Ammon's horn (tissue), 1 donor: Measurements from ENCODE around the gene RPL10.

Experiments
- DNase-seq: peaks from one replicate; pipeline ENCODE4 v3.0.0-alpha.2; 2016; ENCODE audit warnings: low spot score

Gene RPL10

GRCh38 chrX:154362085-154362742, 36.0 kb upstream of the RPL10 start:
- no peak for DNase-seq

DNA sequence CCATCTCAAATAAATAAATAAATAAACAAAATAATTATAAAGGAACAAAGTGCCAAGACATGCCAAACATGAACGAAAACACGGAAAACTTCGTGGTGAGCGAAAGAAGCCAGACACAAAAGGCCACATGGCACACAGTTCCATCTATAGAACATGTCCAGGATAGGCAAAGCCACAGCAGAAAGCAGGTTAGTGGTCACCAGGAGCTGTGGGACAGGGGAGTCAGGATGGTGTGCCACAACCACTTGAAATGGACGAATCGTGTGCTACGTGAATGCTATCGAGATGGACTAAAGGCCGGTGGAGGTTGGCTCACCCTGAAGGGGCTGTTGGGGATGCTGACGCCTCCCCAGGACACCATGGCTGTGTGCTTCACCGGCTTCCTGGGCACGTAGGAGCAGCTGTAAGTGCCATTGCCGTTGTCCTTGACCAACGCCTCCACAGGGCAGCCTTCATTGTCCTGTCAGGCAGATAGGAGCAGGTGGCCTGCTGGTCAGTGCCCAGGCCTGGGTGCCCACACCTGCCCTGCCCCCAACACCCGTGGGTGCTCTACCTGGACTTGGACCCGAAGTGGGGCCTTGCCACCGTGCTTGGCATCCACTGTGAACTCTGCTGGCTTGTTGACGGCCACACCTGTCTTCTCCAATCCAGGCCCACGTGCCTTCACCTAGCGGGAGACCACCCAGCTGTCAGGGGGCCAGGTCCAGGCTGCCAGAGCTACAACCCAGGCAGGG, 34.3 kb upstream of the RPL10 start:
- no peak for DNase-seq

- no peak for DNase-seq
Observed at GRCh38 chrX:154365052-154365600, 33.1 kb upstream of the RPL10 start.

DNA sequence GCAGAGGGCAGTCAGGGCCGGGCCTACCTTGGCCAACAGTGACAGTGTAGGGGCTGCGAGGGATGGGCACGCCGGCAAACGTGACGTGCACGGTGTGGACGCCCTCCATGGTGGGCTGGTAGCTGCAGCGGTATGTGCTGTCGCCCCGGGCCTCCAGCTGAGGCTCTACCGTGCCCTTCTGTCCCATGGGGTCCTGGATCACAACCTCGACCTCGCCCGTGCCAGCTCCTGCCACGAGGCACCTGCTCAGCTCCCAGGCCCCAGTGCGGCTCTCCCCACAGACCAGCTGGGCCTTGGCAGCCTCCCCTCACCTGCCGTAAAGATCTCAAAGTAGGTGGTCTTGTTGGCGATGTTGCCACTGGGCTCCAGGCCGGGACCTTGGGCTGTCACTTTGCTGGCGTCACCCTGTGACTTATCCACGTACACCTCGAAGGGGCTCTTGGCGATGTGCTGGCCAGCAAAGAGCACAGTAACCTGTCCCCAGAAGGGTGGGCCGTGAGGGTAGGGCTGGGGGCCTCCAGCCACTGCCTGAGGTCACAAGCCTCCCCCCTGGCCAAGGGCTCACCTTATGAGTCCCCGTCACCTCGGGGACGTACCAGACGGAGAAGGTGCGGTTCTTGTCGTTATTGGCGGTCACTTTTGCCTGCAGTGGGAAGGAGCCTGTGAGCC, 32.0 kb upstream of the RPL10 start:
- DNase-seq = no peak

- peak; percentile 59 for DNase-seq
Observed at GRCh38 chrX:154366666-154367055, 31.5 kb upstream of the RPL10 start.

GRCh38 chrX:154367474-154368308, 30.5 kb upstream of the RPL10 start:
- no peak for DNase-seq

- no peak for DNase-seq
Observed at GRCh38 chrX:154368630-154369448, 29.3 kb upstream of the RPL10 start.

DNA sequence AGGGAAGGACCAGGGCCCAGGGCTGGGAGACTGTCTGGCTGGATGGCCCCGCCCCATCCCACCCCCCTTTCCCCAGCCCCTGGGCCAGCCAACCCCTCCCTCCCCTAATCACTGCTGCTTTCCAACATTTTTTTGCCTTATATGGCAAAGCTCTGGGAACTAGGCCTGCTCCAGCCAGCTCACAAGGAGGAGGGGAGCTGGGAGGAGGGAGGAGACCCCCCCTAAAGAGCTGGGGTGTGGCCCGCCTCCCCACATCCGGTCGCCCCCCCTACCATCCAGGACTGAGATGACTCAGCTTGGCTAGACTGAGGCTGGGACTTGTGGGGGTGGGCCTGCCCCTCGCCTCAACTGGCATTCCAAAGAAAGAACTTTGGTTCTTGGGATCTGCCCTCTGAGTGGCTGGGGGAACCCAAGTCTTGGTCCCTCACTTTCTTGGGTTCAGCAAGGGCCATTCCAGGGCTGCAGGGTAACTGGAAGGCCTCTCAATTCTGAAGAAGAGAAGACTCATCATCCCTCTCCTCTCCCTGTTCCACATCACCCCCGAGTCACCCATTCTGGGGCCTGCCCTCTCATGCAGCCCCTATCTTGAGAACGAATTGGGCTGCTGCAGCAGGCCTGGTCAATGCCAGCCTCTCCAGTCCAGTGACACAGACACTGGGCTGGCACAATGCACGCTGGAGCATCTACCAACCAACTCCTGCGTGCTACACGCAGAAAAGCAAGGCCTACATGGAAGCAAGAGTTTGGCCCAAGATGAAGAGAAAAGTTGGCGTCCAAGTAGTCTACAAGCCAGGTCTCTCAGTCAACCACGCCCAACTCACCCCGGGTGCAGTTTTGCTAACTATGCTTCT, 28.5 kb upstream of the RPL10 start:
- peak; percentile 49 for DNase-seq

GRCh38 chrX:154370300-154371016, 27.7 kb upstream of the RPL10 start:
- DNase-seq = no peak

- DNase-seq = peak; percentile 94
Observed at GRCh38 chrX:154371017-154371788, 27.0 kb upstream of the RPL10 start.

- DNase-seq = no peak
Observed at GRCh38 chrX:154371789-154372300, 26.3 kb upstream of the RPL10 start.

GRCh38 chrX:154372612-154373022, 25.6 kb upstream of the RPL10 start:
- DNase-seq = no peak

DNA sequence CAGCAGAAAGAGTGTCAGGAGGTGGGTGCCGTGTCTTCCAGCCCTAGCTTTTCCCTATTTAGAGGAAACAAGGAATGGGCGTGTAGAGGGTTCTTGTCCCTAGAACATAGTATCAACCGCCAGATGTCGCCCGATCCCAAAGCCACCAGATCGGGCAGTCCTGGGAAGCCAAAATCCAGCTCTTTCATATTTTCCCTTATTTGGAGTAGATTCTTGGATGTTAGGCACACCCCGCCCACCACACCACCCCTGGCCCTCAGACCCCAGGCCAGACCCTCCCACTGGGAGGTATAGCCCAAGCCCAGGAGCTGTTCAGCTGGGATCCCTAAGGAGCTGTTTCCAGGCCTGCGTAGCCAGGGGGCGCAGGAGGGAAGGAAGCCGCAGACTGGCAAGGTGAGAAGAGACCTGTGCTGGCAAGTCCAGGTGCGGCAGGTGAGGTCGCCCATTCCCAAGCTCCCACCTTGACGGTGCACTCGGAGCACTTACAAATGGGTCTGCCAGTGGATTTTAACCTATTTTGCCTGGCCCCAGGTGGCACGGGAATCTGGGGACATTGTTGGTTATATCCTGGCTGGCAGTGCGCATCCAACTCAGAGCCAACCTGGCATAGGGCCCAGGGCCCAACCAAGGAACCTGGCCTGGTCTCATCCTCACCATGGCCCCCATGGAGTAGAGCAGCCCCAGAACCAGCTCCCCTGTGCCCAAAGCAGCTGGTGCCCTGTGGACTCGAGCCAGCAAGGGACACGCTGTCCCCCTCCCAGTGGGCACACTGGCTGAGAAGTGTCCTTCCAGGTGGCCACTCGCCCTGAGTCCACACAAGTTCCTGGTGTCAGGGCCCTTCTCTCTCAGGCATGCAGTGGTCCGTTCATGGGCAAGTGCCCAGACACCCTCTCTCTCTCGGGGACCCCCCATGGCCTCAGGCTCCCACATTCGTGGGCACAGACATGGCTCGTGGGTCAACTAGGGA, 24.6 kb upstream of the RPL10 start:
- peak; percentile 69 for DNase-seq

DNA sequence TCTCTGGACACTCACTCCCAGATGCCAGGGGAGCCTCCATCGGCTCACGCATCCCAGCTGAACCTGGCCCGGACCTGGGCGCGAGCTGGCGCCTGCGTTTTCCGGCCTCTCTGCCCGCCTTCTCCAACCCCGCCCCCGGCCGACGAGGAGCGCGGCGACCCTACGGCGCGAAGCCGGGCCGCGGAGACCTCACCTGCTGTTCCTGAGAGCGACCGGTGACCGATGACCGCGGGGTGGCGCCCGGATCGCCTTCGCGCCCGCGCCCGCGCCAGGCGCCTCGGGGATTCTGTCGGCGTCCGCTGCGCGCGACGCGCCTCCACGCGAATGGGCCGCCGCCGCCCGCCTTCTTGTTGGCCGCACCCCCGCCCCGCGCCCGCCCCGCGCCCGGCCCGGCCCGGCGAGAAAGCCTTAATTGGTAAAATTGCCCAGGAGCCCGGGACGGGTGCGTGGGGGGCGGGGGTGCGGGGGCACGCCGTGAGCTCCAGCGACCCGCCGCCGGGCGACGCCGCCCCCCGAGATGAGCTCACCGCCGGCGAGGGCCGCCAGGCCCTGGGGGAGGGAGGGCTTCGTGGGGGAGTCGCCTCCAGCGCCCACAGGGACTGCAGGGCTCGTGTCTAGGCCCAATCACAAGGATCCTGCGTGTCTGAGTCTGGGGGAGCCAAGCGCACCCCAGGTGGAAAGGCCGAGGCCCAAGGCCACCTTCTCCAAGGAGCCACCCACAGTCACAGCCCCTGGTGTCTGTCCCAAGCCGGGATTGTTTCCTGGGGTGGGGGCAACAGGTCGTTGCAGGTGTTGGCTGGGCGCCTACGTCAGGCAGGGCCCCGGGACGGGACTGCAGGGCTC, 23.6 kb upstream of the RPL10 start, which contains the start of gene FLNA:
Gene FLNA (minus strand): TSS at position 322 of the 843 bp plus-strand sequence. CDS start 3,389 bp downstream, outside the sequence.
- no peak for DNase-seq

GRCh38 chrX:154375156-154375504, 23.0 kb upstream of the RPL10 start:
- DNase-seq = no peak

DNA sequence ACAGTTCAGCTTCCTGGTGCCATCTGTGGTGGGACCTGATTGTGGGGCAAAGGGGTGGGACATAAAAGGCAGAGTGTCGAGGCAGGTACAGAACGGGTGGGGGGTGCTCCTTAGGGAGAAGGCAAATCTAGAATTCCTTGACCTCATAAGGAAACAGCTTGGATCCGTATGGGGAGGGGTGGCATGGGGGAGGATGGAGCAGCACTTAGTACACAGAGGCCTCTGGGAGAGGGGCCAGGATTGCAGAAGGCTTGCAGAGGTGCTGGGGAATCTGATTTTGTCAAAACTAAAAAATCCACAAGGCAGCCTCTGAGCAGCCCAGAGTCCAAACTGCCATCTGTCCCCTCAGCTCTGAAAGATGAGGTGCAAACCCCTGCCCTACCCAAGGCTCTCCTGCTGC, 21.4 kb upstream of the RPL10 start:
- no peak for DNase-seq
